K562 (cell line): ENCODE data around the gene BSCL2. TPM values are rescaled to one million over a fixed set of nuclear protein-coding genes. Genes with fewer than 3 reads are reported as not detected.

Experiments used
- CBX8 ChIP-seq: fragments of 200-600 bp; sonication (generic); IDR thresholded peaks from 2 replicates; pipeline ENCODE4 v1.6.1; 2012; ENCODE audit warnings: borderline replicate concordance, mixed run types, low read depth, mild to moderate bottlenecking, moderate library complexity, mixed read lengths, low read length, control low read depth, inconsistent platforms; ENCODE audit not compliant: poor library complexity, severe bottlenecking; ENCODE audit errors: extremely low read depth
- CHCHD3 ChIP-seq: fragments of 250-450 bp; sonication (Bioruptor Pico); IDR thresholded peaks from 2 replicates; pipeline ENCODE4 v2.1.2; 2022; ENCODE audit warnings: mild to moderate bottlenecking
- ELF1 ChIP-seq: fragments of 200-800 bp; sonication (Bioruptor generic); IDR thresholded peaks from 2 replicates; pipeline ENCODE4 v1.6.1; 2016; ENCODE audit warnings: missing genetic modification characterization, missing compliant biosample characterization
- ETS2 ChIP-seq: IDR thresholded peaks from 2 replicates; pipeline ENCODE4 v1.6.1; 2016; ENCODE audit warnings: borderline replicate concordance, missing genetic modification characterization, mild to moderate bottlenecking, moderate library complexity, missing compliant biosample characterization; ENCODE audit not compliant: poor library complexity, severe bottlenecking
- FOXK1 ChIP-seq: sonication (generic); formaldehyde crosslinking; IDR thresholded peaks from 2 replicates; pipeline ENCODE4 v1.8.0; 2022; ENCODE audit warnings: missing genetic modification reagents, mild to moderate bottlenecking, borderline replicate concordance
- FOXO4 ChIP-seq: fragments of 450-650 bp; formaldehyde crosslinking; IDR thresholded peaks from 2 replicates; pipeline ENCODE4 v1.4.0; 2020; ENCODE audit warnings: mild to moderate bottlenecking, moderate library complexity
- GABPA ChIP-seq: fragments of 200-800 bp; sonication (Bioruptor generic); conservative IDR thresholded peaks from 2 replicates; pipeline ENCODE4 v1.6.1; 2016; ENCODE audit warnings: low read depth, missing genetic modification characterization, missing compliant biosample characterization
- GATAD2A ChIP-seq: fragments of 450-650 bp; IDR thresholded peaks from 2 replicates; pipeline ENCODE4 v1.6.1; 2017
- HMGXB4 ChIP-seq: sonication (generic); formaldehyde crosslinking; IDR thresholded peaks from 2 replicates; pipeline ENCODE4 v1.8.1; 2023; ENCODE audit warnings: mild to moderate bottlenecking, missing genetic modification reagents
- ILK ChIP-seq: fragments of 450-650 bp; IDR thresholded peaks from 2 replicates; pipeline ENCODE4 v1.6.1; 2016; ENCODE audit warnings: missing genetic modification characterization, low read depth, mild to moderate bottlenecking, missing compliant biosample characterization, moderate library complexity, borderline replicate concordance
- KDM5B ChIP-seq: fragments of 200-600 bp; sonication (generic); IDR thresholded peaks from 2 replicates; pipeline ENCODE4 v1.6.1; 2012; ENCODE audit warnings: low read depth, mild to moderate bottlenecking, moderate library complexity, low read length, control low read depth, inconsistent platforms; ENCODE audit not compliant: insufficient replicate concordance
- L3MBTL2 ChIP-seq: fragments of 450-650 bp; IDR thresholded peaks from 2 replicates; pipeline ENCODE4 v1.6.1; 2016; ENCODE audit warnings: mild to moderate bottlenecking, moderate library complexity
- MEIS2 ChIP-seq: fragments of 450-650 bp; IDR thresholded peaks from 2 replicates; pipeline ENCODE4 v1.6.1; 2014; ENCODE audit warnings: mild to moderate bottlenecking; ENCODE audit not compliant: partially characterized antibody
- NFE2 ChIP-seq: IDR thresholded peaks from 2 replicates; pipeline ENCODE4 v1.6.1; 2014; ENCODE audit warnings: antibody characterized with exemption, low read depth
- PATZ1 ChIP-seq: fragments of 250-450 bp; sonication (Bioruptor Pico); IDR thresholded peaks from 2 replicates; pipeline ENCODE4 v1.5.0; 2020; ENCODE audit warnings: mild to moderate bottlenecking, borderline replicate concordance
- SMAD4 ChIP-seq: fragments of 250-450 bp; sonication (Bioruptor Pico); conservative IDR thresholded peaks from 2 replicates; pipeline ENCODE4 v1.8.0; 2021; ENCODE audit warnings: inconsistent platforms, mild to moderate bottlenecking, moderate library complexity
- TRIM24 ChIP-seq, 2 experiments: fragments of 450-650 bp; IDR thresholded peaks; 2 replicates each; pipeline ENCODE4 v1.6.1; 2016
- ZBED1 ChIP-seq: IDR thresholded peaks from 2 replicates; pipeline ENCODE4 v1.6.1; 2014
- ZNF23 ChIP-seq: fragments of 250-450 bp; sonication (Bioruptor Pico); IDR thresholded peaks from 2 replicates; pipeline ENCODE4 v1.4.0; 2020; ENCODE audit warnings: mild to moderate bottlenecking
- ZNF507 ChIP-seq: conservative IDR thresholded peaks from 2 replicates; pipeline ENCODE4 v1.6.1; 2017; ENCODE audit warnings: missing genetic modification characterization, missing compliant biosample characterization
- ZNF644 ChIP-seq: fragments of 200-800 bp; sonication (Bioruptor generic); IDR thresholded peaks from 2 replicates; pipeline ENCODE4 v1.6.1; 2016; ENCODE audit warnings: low read depth, missing genetic modification characterization, missing compliant biosample characterization
- ZNF707 ChIP-seq: fragments of 250-450 bp; sonication (Bioruptor Pico); conservative IDR thresholded peaks from 2 replicates; pipeline ENCODE4 v1.8.0; 2022; ENCODE audit warnings: inconsistent platforms, mild to moderate bottlenecking, moderate library complexity
- ZNF717 ChIP-seq: fragments of 250-450 bp; sonication (Bioruptor Pico); IDR thresholded peaks from 2 replicates; pipeline ENCODE4 v1.5.0; 2021
- ZNF79 ChIP-seq: fragments of 250-450 bp; sonication (Bioruptor Pico); IDR thresholded peaks from 2 replicates; pipeline ENCODE4 v1.4.0; 2020; ENCODE audit warnings: low read depth, mild to moderate bottlenecking, moderate library complexity
- polyA plus RNA-seq, 8 experiments: library from polyadenylated mRNA; depleted of rRNA in 4 of 8; stranded (reverse) in 5 of 8; unstranded in 3 of 8; fragments of >200 nt; fragmentation: Nextera tagmentation in 2 of 8; fragmentation: Illumina TruSeq in 1 of 8; extraction: Ambion mirVana in 2 of 8; extraction: Trizol in 1 of 8; gene quantifications; 2 replicates each; pipeline versions ENCODE4 v1.2.1 to v1.2.3, GENCODE V29; 2011 to 2014; ENCODE audit warnings: inconsistent platforms in 1 of 8, missing spikeins in 1 of 8
- total RNA-seq, 7 experiments: library from RNA; depleted of rRNA in 6 of 7; stranded (reverse); fragments of >200 nt in 6 of 7; fragmentation: Illumina TruSeq in 2 of 7; extraction: Trizol in 2 of 7; gene quantifications; 2 replicates each; pipeline versions ENCODE4 v1.2.1 to v1.2.3, GENCODE V29; 2011 to 2021; ENCODE audit warnings: low replicate concordance in 1 of 7

Gene BSCL2
- total and polyA plus RNA-seq, 9 of the 15 experiments (the other 6 are each of a cell fraction or from before 2014, with no cell fraction given), result 18.9 to 51.7 (median 35.2) TPM

- no peak for TF ChIP-seq ETS2 (tag)
- TF ChIP-seq ILK, result no peak
- TF ChIP-seq PATZ1, result no peak
- TF ChIP-seq NFE2, result no peak
- TF ChIP-seq HMGXB4 (CRISPR knock-in tag), result no peak
- TF ChIP-seq KDM5B, result peak; percentile 86
- peak; percentile 30; the same call in 1 of the 2 replicates for TF ChIP-seq ZBED1
- TF ChIP-seq ZNF644, result no peak
- no peak for TF ChIP-seq ZNF717 (CRISPR knock-in tag)
- TF ChIP-seq L3MBTL2, result peak; percentile 50; the same call in 1 of the 2 replicates
- no peak for TF ChIP-seq FOXO4 (CRISPR knock-in tag)
- peak; percentile 2 for TF ChIP-seq MEIS2
- TF ChIP-seq TRIM24 (IDR thresholded peaks at IDR 0.05), result no peak
- TF ChIP-seq ZNF23 (CRISPR knock-in tag), result no peak
- TF ChIP-seq CBX8, result no peak
- TF ChIP-seq SMAD4 (CRISPR knock-in tag), result peak; percentile 34; the same call in 1 of the 2 replicates
- no peak for TF ChIP-seq GATAD2A
- TF ChIP-seq ZNF507 (tag), result no peak
- TF ChIP-seq ELF1 (tag), result no peak
- no peak for TF ChIP-seq ZNF707 (CRISPR knock-in tag)
- TF ChIP-seq GABPA (tag), result peak; percentile 88
- TF ChIP-seq FOXK1 (CRISPR knock-in tag), result no peak
- TF ChIP-seq CHCHD3 (CRISPR knock-in tag), result peak; percentile 55; the same call in 1 of the 2 replicates
- TF ChIP-seq ZNF79 (CRISPR knock-in tag), result no peak
Measured at GRCh38 chr11:62645946-62646824, 61.0 kb downstream of the BSCL2 start, which contains the start of gene GANAB (continued).
